Omental fat pad (tissue), 4 donors: ENCODE results near the gene PRG3. TPM values are rescaled to one million over a fixed set of nuclear protein-coding genes. Genes with fewer than 3 reads are reported as not detected.
A peak's percentile ranks its signal among the peaks of the same experiment; 100 is the strongest.
"Not testable (repeated sequence)": the region's sequence is repeated elsewhere in the genome, so short reads cannot be mapped to it uniquely, and the experiment has no call there.

Experiments
- ATAC-seq: fragments of 150-250 bp; one replicate; pipeline ENCODE4 v1.9.1; 2016; ENCODE audit warnings: mild to moderate bottlenecking, moderate library complexity; ENCODE audit not compliant: low FRiP score
- DNase-seq: peaks from one replicate; pipeline ENCODE4 v3.0.0-alpha.2; 2019; ENCODE audit warnings: low spot score
- CTCF ChIP-seq, 3 donors: fragments of 450-650 bp; IDR thresholded peaks; one replicate each; pipeline ENCODE4 v1.5.1; 2016 to 2017; ENCODE audit warnings: antibody characterized with exemption in 3 of 3, mild to moderate bottlenecking in 3 of 3, moderate library complexity in 2 of 3
- total RNA-seq, 4 donors: library from RNA; depleted of rRNA; stranded (reverse); fragments of >200 nt; gene quantifications; one replicate each; pipeline ENCODE4 v1.1.0, GENCODE V29; 2016

PRG3 gene
- total RNA-seq, 4 donors from 2014 or later, result not detected

- no peak for DNase-seq
- TF ChIP-seq CTCF (IDR thresholded peaks at IDR 0.05), result no peak
- peak; percentile 13 for ATAC-seq
These were observed 40.8 kb downstream of the PRG3 start for GRCh38 chr11:57340039-57340615.

GRCh38 chr11:57339328-57339727 is 41.6 kb downstream of the PRG3 start:
- no peak for TF ChIP-seq CTCF (IDR thresholded peaks at IDR 0.05)
- ATAC-seq, result no peak
- DNase-seq, result no peak

GRCh38 chr11:57338142-57338541 is 42.8 kb downstream of the PRG3 start, which contains the start of gene P2RX3:
TSS of gene P2RX3 (plus strand) at chr11:57338352. CDS start at chr11:57338551, 199 bp downstream.
- TF ChIP-seq CTCF (IDR thresholded peaks at IDR 0.05), result no peak
- no peak for DNase-seq
- no peak for ATAC-seq

GRCh38 chr11:57336856-57337255 is 44.1 kb downstream of the PRG3 start:
- not testable (repeated sequence) for DNase-seq, ATAC-seq

GRCh38 chr11:57336111-57336666 is 44.8 kb downstream of the PRG3 start:
- ATAC-seq (peak; percentile 43), DNase-seq (no peak)
- no peak for TF ChIP-seq CTCF (IDR thresholded peaks at IDR 0.05)

GRCh38 chr11:57335343-57336110 is 45.4 kb downstream of the PRG3 start, which contains the start of gene SSRP1:
TSS of gene SSRP1 (minus strand) at chr11:57335892. CDS start at chr11:57335121, 771 bp downstream.
- peak; percentile 90 for ATAC-seq
- DNase-seq, result peak; percentile 54
- TF ChIP-seq CTCF (IDR thresholded peaks at IDR 0.05), result no peak

GRCh38 chr11:57335023-57335342 is 46.0 kb downstream of the PRG3 start:
- no peak for TF ChIP-seq CTCF (IDR thresholded peaks at IDR 0.05)
- no peak for DNase-seq
- ATAC-seq, result no peak
